Left renal cortex interstitium (tissue), 4 donors: ENCODE data around the gene PDIA5. TPM values are rescaled to one million over a fixed set of nuclear protein-coding genes. Genes with fewer than 3 reads are reported as not detected.
"Not testable (repeated sequence)": the region's sequence is repeated elsewhere in the genome, so short reads cannot be mapped to it uniquely, and the experiment has no call there.

ENCODE experiments used
- DNase-seq, 4 donors: peaks; one replicate each; pipeline ENCODE4 v3.0.0-alpha.2; 2013; ENCODE audit warnings: low read depth in 4 of 4, low spot score in 2 of 4, missing footprints in 1 of 4
- polyA plus RNA-seq, 4 donors: library from polyadenylated mRNA; unstranded; fragments of 120-200 nt; gene quantifications; one replicate each; pipeline ENCODE4 v1.2.1, GENCODE V29; 2013; ENCODE audit not compliant: insufficient read length in 4 of 4

PDIA5 gene
- polyA plus RNA-seq, 4 donors = 23.4 to 29.8 (median 27.7) TPM

GRCh38 chr3:123140550-123140949 is 73.7 kb downstream of the PDIA5 start:
- no peak for DNase-seq

- DNase-seq = no peak
Observed at GRCh38 chr3:123141276-123141675, 74.5 kb downstream of the PDIA5 start.

- DNase-seq = no peak
Observed at GRCh38 chr3:123143669-123144411, 77.0 kb downstream of the PDIA5 start.

- no peak for DNase-seq
Observed at GRCh38 chr3:123147754-123148535, 81.1 kb downstream of the PDIA5 start.

- DNase-seq = no peak
Observed at GRCh38 chr3:123148772-123149171, 81.9 kb downstream of the PDIA5 start.

- DNase-seq = no peak
Observed at GRCh38 chr3:123149525-123149924, 82.7 kb downstream of the PDIA5 start.

- DNase-seq = no peak
Observed at GRCh38 chr3:123150449-123151215, 83.8 kb downstream of the PDIA5 start.

- DNase-seq = no peak
Observed at GRCh38 chr3:123151251-123151705, 84.5 kb downstream of the PDIA5 start.

GRCh38 chr3:123151853-123152420 is 85.1 kb downstream of the PDIA5 start:
- not testable (repeated sequence) for DNase-seq

GRCh38 chr3:123152687-123153086 is 85.9 kb downstream of the PDIA5 start:
- no peak for DNase-seq

- DNase-seq = no peak
Observed at GRCh38 chr3:123153125-123154019, 86.5 kb downstream of the PDIA5 start.

- no peak for DNase-seq
Observed at GRCh38 chr3:123154020-123154985, 87.5 kb downstream of the PDIA5 start.

GRCh38 chr3:123155471-123156011 is 88.7 kb downstream of the PDIA5 start:
- no peak for DNase-seq

- DNase-seq = no peak
Observed at GRCh38 chr3:123156276-123156995, 89.6 kb downstream of the PDIA5 start.

- DNase-seq = no peak
Observed at GRCh38 chr3:123157209-123157597, 90.4 kb downstream of the PDIA5 start.

GRCh38 chr3:123157598-123158287 is 90.9 kb downstream of the PDIA5 start:
- no peak for DNase-seq

- no peak for DNase-seq
Observed at GRCh38 chr3:123158330-123158729, 91.5 kb downstream of the PDIA5 start.
